ENCODE results near the gene BRD9.
"Not testable (repeated sequence)": the region's sequence is repeated elsewhere in the genome, so short reads cannot be mapped to it uniquely, and the experiment has no call there.

BRD9 gene

GRCh38 chr5:919356-920000 lies 26.9 kb upstream of the BRD9 start:
- TF ChIP-seq, protein P1, sequence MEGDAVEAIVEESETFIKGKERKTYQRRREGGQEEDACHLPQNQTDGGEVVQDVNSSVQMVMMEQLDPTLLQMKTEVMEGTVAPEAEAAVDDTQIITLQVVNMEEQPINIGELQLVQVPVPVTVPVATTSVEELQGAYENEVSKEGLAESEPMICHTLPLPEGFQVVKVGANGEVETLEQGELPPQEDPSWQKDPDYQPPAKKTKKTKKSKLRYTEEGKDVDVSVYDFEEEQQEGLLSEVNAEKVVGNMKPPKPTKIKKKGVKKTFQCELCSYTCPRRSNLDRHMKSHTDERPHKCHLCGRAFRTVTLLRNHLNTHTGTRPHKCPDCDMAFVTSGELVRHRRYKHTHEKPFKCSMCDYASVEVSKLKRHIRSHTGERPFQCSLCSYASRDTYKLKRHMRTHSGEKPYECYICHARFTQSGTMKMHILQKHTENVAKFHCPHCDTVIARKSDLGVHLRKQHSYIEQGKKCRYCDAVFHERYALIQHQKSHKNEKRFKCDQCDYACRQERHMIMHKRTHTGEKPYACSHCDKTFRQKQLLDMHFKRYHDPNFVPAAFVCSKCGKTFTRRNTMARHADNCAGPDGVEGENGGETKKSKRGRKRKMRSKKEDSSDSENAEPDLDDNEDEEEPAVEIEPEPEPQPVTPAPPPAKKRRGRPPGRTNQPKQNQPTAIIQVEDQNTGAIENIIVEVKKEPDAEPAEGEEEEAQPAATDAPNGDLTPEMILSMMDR (IDR thresholded peaks at IDR 0.05; ENCODE audit: borderline replicate concordance, insufficient read depth, low read depth, low read length) = no peak

GRCh38 chr5:918717-919116 lies 26.1 kb upstream of the BRD9 start:
- not testable (repeated sequence) for H3K4me3 ChIP-seq (ENCODE audit: low read depth, low read length)

More at GRCh38 chr5:919356-920000, 26.9 kb upstream of the BRD9 start:
- H3K4me3 ChIP-seq (ENCODE audit: low read depth, low read length) = no peak overlapping the region

DNA sequence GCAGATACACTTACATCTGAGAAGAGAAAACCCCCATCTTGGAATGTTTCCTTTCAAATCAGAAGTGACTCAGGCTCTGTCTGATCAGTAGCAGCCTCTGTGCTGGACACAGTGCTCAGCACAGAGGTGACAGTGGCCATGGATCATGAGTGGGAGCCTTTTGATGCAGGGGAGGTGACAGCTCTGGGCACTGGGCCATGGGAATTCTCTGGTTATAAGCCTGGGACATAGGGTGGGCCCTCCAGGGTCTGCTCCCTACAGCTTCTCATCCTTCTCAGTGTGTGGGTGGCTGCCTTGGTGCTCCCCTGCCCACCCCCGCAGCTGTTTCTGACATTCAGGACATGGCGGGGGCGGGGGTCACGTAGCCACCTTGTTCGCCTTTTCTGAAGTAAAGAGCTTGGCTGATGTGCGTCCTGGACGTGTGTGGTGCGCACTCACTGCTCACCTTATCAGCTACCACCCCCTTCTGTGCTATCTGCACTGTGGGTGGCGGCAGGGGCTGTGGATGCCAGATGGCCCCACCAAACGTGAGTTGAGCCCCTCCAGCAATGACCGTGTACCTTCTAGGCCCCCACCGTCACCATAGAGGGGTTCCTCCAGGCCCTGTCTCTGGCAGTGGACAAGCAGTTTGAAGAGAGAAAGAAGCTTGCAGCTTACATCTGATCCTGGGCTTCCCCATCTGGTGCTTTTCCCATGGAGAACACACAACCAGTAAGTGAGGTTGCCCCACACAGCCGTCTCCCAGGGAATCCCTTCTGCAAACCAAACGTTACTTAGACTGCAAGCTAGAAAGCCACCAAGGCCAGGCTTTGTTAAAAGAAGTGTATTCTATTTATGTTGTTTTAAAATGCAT lies 24.1 kb upstream of the BRD9 start:
- TF ChIP-seq, protein P1 (IDR thresholded peaks at IDR 0.05; ENCODE audit: borderline replicate concordance, insufficient read depth, low read depth, low read length) = no peak
- H3K4me3 ChIP-seq (ENCODE audit: low read depth, low read length) = no peak overlapping the region

- no peak overlapping the region for H3K4me3 ChIP-seq (ENCODE audit: low read depth, low read length)
- TF ChIP-seq, protein P1 (IDR thresholded peaks at IDR 0.05; ENCODE audit: borderline replicate concordance, insufficient read depth, low read depth, low read length) = no peak
These were observed 23.3 kb upstream of the BRD9 start for GRCh38 chr5:915946-916345.

- H3K4me3 ChIP-seq (ENCODE audit: low read depth, low read length) = not testable (repeated sequence)
These were observed 22.7 kb upstream of the BRD9 start for GRCh38 chr5:915346-915745.

- TF ChIP-seq, protein P1 (IDR thresholded peaks at IDR 0.05; ENCODE audit: borderline replicate concordance, insufficient read depth, low read depth, low read length) = no peak
- no peak overlapping the region for H3K4me3 ChIP-seq (ENCODE audit: low read depth, low read length)
These were observed 22.0 kb upstream of the BRD9 start for GRCh38 chr5:914612-915011.

DNA sequence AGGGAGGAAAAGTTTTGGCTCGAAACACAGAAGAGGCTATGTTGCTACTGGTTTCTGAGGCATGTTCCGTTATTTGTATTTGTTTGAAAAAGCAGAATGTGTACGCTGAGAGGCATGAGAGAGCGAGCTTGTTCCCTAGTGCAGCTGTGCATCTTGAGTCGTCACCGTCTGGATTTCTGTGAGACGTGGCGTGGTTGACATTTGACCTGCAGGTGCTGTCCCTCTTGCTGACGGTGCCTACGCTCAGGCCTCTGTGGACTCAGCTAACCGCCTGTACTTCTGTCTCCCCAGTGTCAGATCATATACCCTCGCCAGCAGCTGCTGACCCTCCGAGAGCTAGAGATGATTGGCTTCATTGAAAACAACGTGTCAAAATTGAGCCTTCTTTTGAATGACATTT lies 21.6 kb upstream of the BRD9 start:
- H3K4me3 ChIP-seq (ENCODE audit: low read depth, low read length) = no peak overlapping the region
- TF ChIP-seq, protein P1 (IDR thresholded peaks at IDR 0.05; ENCODE audit: borderline replicate concordance, insufficient read depth, low read depth, low read length) = no peak

Data from GM12875 (cell line).